Endothelial cell of umbilical vein (primary cell): ENCODE measurements around the gene CRACR2B. TPM values are rescaled to one million over a fixed set of nuclear protein-coding genes. Genes with fewer than 3 reads are reported as not detected.

Source experiments
- BruUV-seq: library from RNA; stranded (reverse); fragments of 400-500 nt; replicated peaks from 2 replicates; lab custom pipeline; 2021; lab: Mats Ljungman, UMichigan
- CTCF ChIA-PET: fragments of 300-600, 350-600 bp; sonication (Branson Sonifier 250); formaldehyde crosslinking; loops from one replicate; lab custom pipeline; 2021; ENCODE audit warnings: antibody characterized with exemption, inconsistent platforms; lab: Charles Lee
- POLR2A ChIA-PET: fragments of 300-600, 350-600 bp; sonication (Branson Sonifier 250); formaldehyde crosslinking; loops from one replicate; lab custom pipeline; 2021; ENCODE audit warnings: antibody characterized with exemption, inconsistent platforms; lab: Charles Lee
- DNase-seq: peaks from one replicate; pipeline ENCODE4 v3.0.0-alpha.2; 2011; ENCODE audit warnings: low read depth, low spot score
- FAIRE-seq: peaks from 2 replicates; lab custom pipeline; 2011; peaks lifted over from hg19 to GRCh38; lab: Jason Lieb, UNC
- H2AFZ ChIP-seq: 2 replicates; pipeline ENCODE4 v1.6.0; 2012; ENCODE audit warnings: low read depth, low read length, control low read depth, inconsistent platforms
- H3K27ac ChIP-seq: 2 replicates; pipeline ENCODE4 v1.5.1; 2011; ENCODE audit warnings: low read depth, mild to moderate bottlenecking, control low read depth, low read length, moderate library complexity; ENCODE audit not compliant: insufficient read depth
- H3K27me3 ChIP-seq, 2 experiments: 2 replicates each; pipeline versions ENCODE4 v1.6.0 to v1.6.1; 2011; ENCODE audit warnings: low read length in 2 of 2, mixed read lengths in 1 of 2; ENCODE audit not compliant: control insufficient read depth in 2 of 2, insufficient read depth in 2 of 2
- H3K36me3 ChIP-seq, 2 experiments: 2 replicates in 1 of 2; 3 replicates in 1 of 2; pipeline ENCODE4 v1.5.1; 2011; ENCODE audit warnings: low read length in 2 of 2, mild to moderate bottlenecking in 1 of 2, moderate library complexity in 1 of 2; ENCODE audit not compliant: control insufficient read depth in 2 of 2, insufficient read depth in 2 of 2; ENCODE audit errors: extremely low read depth in 1 of 2
- H3K4me1 ChIP-seq: 3 replicates; pipeline ENCODE4 v1.5.1; 2011; ENCODE audit warnings: mild to moderate bottlenecking, low read length; ENCODE audit not compliant: control insufficient read depth, insufficient read depth; ENCODE audit errors: extremely low read depth
- H3K4me2 ChIP-seq: 2 replicates; pipeline ENCODE4 v1.6.1; 2011; ENCODE audit warnings: low read length, control low read depth, mixed read lengths; ENCODE audit not compliant: insufficient read depth
- H3K4me3 ChIP-seq, 3 experiments: fragments of 200-600 bp in 1 of 3; sonication (generic), shearing (Covaris generic) in 1 of 3; replicated peaks in 1 of 3; 2 replicates each; pipeline ENCODE4 v1.5.1; 2011 to 2016; ENCODE audit warnings: control low read depth in 3 of 3, low read length in 3 of 3, mild to moderate bottlenecking in 2 of 3, inconsistent platforms in 1 of 3, low read depth in 1 of 3, moderate library complexity in 1 of 3; ENCODE audit not compliant: insufficient read depth in 1 of 3
- H3K79me2 ChIP-seq: 2 replicates; pipeline ENCODE4 v1.6.0; 2012; ENCODE audit warnings: low read length, inconsistent platforms; ENCODE audit not compliant: control insufficient read depth, insufficient read depth
- H3K9ac ChIP-seq: replicated peaks from 2 replicates; pipeline ENCODE3; 2011; ENCODE audit warnings: low read length, control low read depth; ENCODE audit not compliant: insufficient read depth; ENCODE audit errors: extremely low read depth
- H3K9me1 ChIP-seq: replicated peaks from 3 replicates; pipeline ENCODE4 v1.6.0; 2011; ENCODE audit warnings: mild to moderate bottlenecking, low read length; ENCODE audit not compliant: control insufficient read depth, insufficient read depth; ENCODE audit errors: extremely low read depth
- H3K9me3 ChIP-seq: replicated peaks from 2 replicates; pipeline ENCODE4 v1.5.1; 2012; ENCODE audit warnings: low read length, inconsistent platforms; ENCODE audit not compliant: control insufficient read depth, insufficient read depth
- H4K20me1 ChIP-seq: replicated peaks from 2 replicates; pipeline ENCODE3; 2011; ENCODE audit warnings: mild to moderate bottlenecking, low read length; ENCODE audit not compliant: control insufficient read depth, insufficient read depth; ENCODE audit errors: extremely low read depth
- CTCF ChIP-seq, 2 donors: IDR thresholded peaks; 1 replicate in 1 of 2; 2 replicates in 1 of 2; pipeline ENCODE4 v1.5.1; 2011; ENCODE audit warnings: low read length in 2 of 2, mild to moderate bottlenecking in 2 of 2, moderate library complexity in 2 of 2, control low read depth in 1 of 2, inconsistent platforms in 1 of 2, low read depth in 1 of 2; ENCODE audit not compliant: insufficient read depth in 1 of 2; ENCODE audit errors: extremely low read depth in 1 of 2
- FOS ChIP-seq: IDR thresholded peaks from 2 replicates; pipeline ENCODE4 v1.6.1; 2011; ENCODE audit warnings: mild to moderate bottlenecking, low read length, moderate library complexity, borderline replicate concordance; ENCODE audit not compliant: insufficient read depth
- GATA2 ChIP-seq: IDR thresholded peaks from 2 replicates; pipeline ENCODE4 v1.7.0; 2011; ENCODE audit warnings: low read depth, mild to moderate bottlenecking, moderate library complexity, mixed read lengths, low read length; ENCODE audit not compliant: insufficient read length, insufficient read depth
- MAX ChIP-seq: IDR thresholded peaks from 2 replicates; pipeline ENCODE4 v1.6.1; 2011; ENCODE audit not compliant: insufficient read depth, insufficient read length
- MYC ChIP-seq: IDR thresholded peaks from one replicate; pipeline ENCODE4 v1.6.1; 2011; ENCODE audit warnings: mild to moderate bottlenecking, low read depth, low read length
- dilution Hi-C: fragments of 300-500 bp; cut with MboI; formaldehyde crosslinking; loops from one replicate; pipeline ENCODE4 v1.15.0; 2019; ENCODE audit warnings: low sequenced_read_pairs; ENCODE audit not compliant: extremely low pct_ligation_motif_present
- intact Hi-C: fragments of 100-400 bp; cut with micrococcal nuclease; formaldehyde crosslinking; loops from one replicate; pipeline ENCODE4 v1.10.0; 2022
- polyA plus RNA-seq, 4 experiments: library from polyadenylated mRNA; depleted of rRNA in 3 of 4; stranded (reverse) in 3 of 4; unstranded in 1 of 4; fragments of >200 nt; gene quantifications; 2 replicates each; pipeline versions ENCODE4 v1.2.1 to v1.2.3, GENCODE V29; 2011 to 2012; ENCODE audit warnings: missing spikeins in 1 of 4
- total RNA-seq: library from RNA; stranded (reverse); gene quantifications from 2 replicates; pipeline ENCODE4 v1.2.3, GENCODE V29; 2021

Gene CRACR2B
- total and polyA plus RNA-seq, 2 donors (not counting 3 experiments of a cell fraction or from before 2014, with no cell fraction given), result 8.4 to 9.3 TPM

GRCh38 chr11:787084-787675 lies 40.5 kb upstream of the CRACR2B start:
- Histone ChIP-seq H3K4me3 (no peak overlapping the region), H3K79me2 (no peaks in the 10 kb centered on the region), H3K9ac (no peak overlapping the region), H3K4me1 (no peaks in the 10 kb centered on the region), H3K4me2 (no peak overlapping the region), H4K20me1 (no peaks in the 10 kb centered on the region), H3K27ac (no peak overlapping the region), H3K9me3 (no peaks in the 10 kb centered on the region), H2AFZ (no peak overlapping the region), H3K9me1 (no peaks in the 10 kb centered on the region), H3K36me3 (no peaks in the 10 kb centered on the region), H3K27me3 (no peaks in the 10 kb centered on the region)
- ChIA-PET CTCF (no interaction called here), POLR2A (no interaction called here)
- DNase-seq (no peak), FAIRE-seq (no peak)
- dilution Hi-C loops (no loop called here), intact Hi-C loops (no loop called here)
- TF ChIP-seq MAX (no peak), FOS (no peak), MYC (no peak)
- no TSS peak for BruUV-seq

GRCh38 chr11:788009-788640 lies 39.6 kb upstream of the CRACR2B start:
- Histone ChIP-seq H4K20me1 (no peaks in the 10 kb centered on the region), H3K4me1 (no peaks in the 10 kb centered on the region), H3K36me3 (no peaks in the 10 kb centered on the region), H3K4me2 (no peak overlapping the region), H3K27ac (no peak overlapping the region), H3K79me2 (no peaks in the 10 kb centered on the region), H3K9me1 (no peaks in the 10 kb centered on the region), H2AFZ (no peak overlapping the region), H3K9me3 (no peaks in the 10 kb centered on the region), H3K27me3 (no peaks in the 10 kb centered on the region), H3K9ac (no peak overlapping the region), H3K4me3 (no peak overlapping the region)
- BruUV-seq, result no TSS peak
- FAIRE-seq (no peak), DNase-seq (no peak)
- POLR2A ChIA-PET, result no interaction called here
- peak in 1 of 2 donors; percentile 23 for TF ChIP-seq CTCF (IDR thresholded peaks at IDR 0.05; ENCODE audit: extremely low read depth in 1 of 2, insufficient read depth in 1 of 2, low read depth in 1 of 2, low read length in 2 of 2)
- TF ChIP-seq GATA2, result no peak
- dilution Hi-C loops, result no loop called here
- CTCF ChIA-PET, result no interaction called here
- intact Hi-C loops, result no loop called here
